A549 (cell line): Measurements from ENCODE around the gene ACIN1. TPM values are rescaled to one million over a fixed set of nuclear protein-coding genes. Genes with fewer than 3 reads are reported as not detected.
A peak's percentile ranks its signal among the peaks of the same experiment; 100 is the strongest.

ENCODE experiments used
- ATAC-seq, 2 experiments: fragments of 200-7000 bp in 1 of 2; fragments of >200 bp in 1 of 2; cut with Nextera tagmentation in 1 of 2; cut with Tn5 transposase in 1 of 2; 3 replicates each; pipeline versions ENCODE4 v1.8.0 to v1.9.1; 2018 to 2020; ENCODE audit warnings: mild to moderate bottlenecking in 1 of 2, moderate library complexity in 1 of 2
- CTCF ChIA-PET: fragments of 300-600 bp; sonication (Branson Sonifier 250); formaldehyde crosslinking; extraction: SDS; loops from one replicate; lab custom pipeline; 2021; ENCODE audit warnings: antibody characterized with exemption, inconsistent platforms; lab: Yijun Ruan, JAX
- POLR2A ChIA-PET: fragments of 350-600 bp; formaldehyde crosslinking; extraction: SDS; loops from one replicate; lab custom pipeline; 2021; ENCODE audit warnings: antibody characterized with exemption, inconsistent platforms; lab: Yijun Ruan, JAX
- DNase-seq, 2 experiments: peaks; one replicate each; pipeline versions ENCODE4 v3.0.0 to v3.0.0-alpha.2; 2011 to 2016; ENCODE audit warnings: low read depth in 1 of 2, low spot score in 1 of 2
- FAIRE-seq: peaks from 2 replicates; lab custom pipeline; 2011; peaks lifted over from hg19 to GRCh38; lab: Jason Lieb, UNC
- H3K27ac ChIP-seq, 2 experiments: fragments of >200 bp; sonication (Bioruptor Twin); formaldehyde crosslinking; 3 replicates each; pipeline ENCODE4 v1.5.1; 2016 to 2017
- H3K4me1 ChIP-seq: fragments of >200 bp; sonication (Bioruptor Twin); formaldehyde crosslinking; 3 replicates; pipeline ENCODE4 v1.6.1; 2016
- H3K4me2 ChIP-seq: fragments of >200 bp; sonication (Bioruptor Twin); formaldehyde crosslinking; 3 replicates; pipeline ENCODE4 v1.6.1; 2016
- H3K4me3 ChIP-seq: fragments of >200 bp; sonication (Bioruptor Twin); formaldehyde crosslinking; 3 replicates; pipeline ENCODE4 v1.5.1; 2016
- H3K9me3 ChIP-seq: fragments of >200 bp; sonication (Bioruptor Twin); formaldehyde crosslinking; 3 replicates; pipeline ENCODE4 v1.6.1; 2016
- CHD4 ChIP-seq: fragments of 200-600 bp; sonication (generic); IDR thresholded peaks from 2 replicates; pipeline ENCODE4 v1.6.1; 2016; ENCODE audit warnings: antibody characterized with exemption, mild to moderate bottlenecking, borderline replicate concordance
- EHF ChIP-seq: fragments of 250-450 bp; sonication (Bioruptor Pico); IDR thresholded peaks from 2 replicates; pipeline ENCODE4 v1.5.0; 2020; ENCODE audit warnings: mild to moderate bottlenecking
- ELK1 ChIP-seq: fragments of 150-350 bp; IDR thresholded peaks from 2 replicates; pipeline ENCODE4 v1.6.1; 2014; ENCODE audit warnings: low read depth, mild to moderate bottlenecking, low read length
- EP300 ChIP-seq, 2 experiments: fragments of >200 bp; sonication (Bioruptor Twin); formaldehyde crosslinking; IDR thresholded peaks; 2 replicates in 1 of 2; 3 replicates in 1 of 2; pipeline ENCODE4 v1.6.1; 2016 to 2017
- ESRRA ChIP-seq: fragments of 150-350 bp; IDR thresholded peaks from 2 replicates; pipeline ENCODE4 v1.6.1; 2014; ENCODE audit warnings: mild to moderate bottlenecking, low read length, borderline replicate concordance
- FOXS1 ChIP-seq: fragments of 250-450 bp; sonication (Bioruptor Pico); IDR thresholded peaks from 2 replicates; pipeline ENCODE4 v1.5.0; 2020; ENCODE audit warnings: mild to moderate bottlenecking, moderate library complexity
- HOXB13 ChIP-seq: fragments of 250-450 bp; sonication (Bioruptor Pico); IDR thresholded peaks from 2 replicates; pipeline ENCODE4 v1.5.0; 2020; ENCODE audit warnings: low read depth, mild to moderate bottlenecking, moderate library complexity
- HOXB5 ChIP-seq: fragments of 250-450 bp; sonication (Bioruptor Pico); IDR thresholded peaks from 2 replicates; pipeline ENCODE4 v1.5.0; 2020; ENCODE audit warnings: mild to moderate bottlenecking, moderate library complexity
- MAZ ChIP-seq: fragments of 150-350 bp; IDR thresholded peaks from 2 replicates; pipeline ENCODE4 v1.6.1; 2014; ENCODE audit warnings: antibody characterized with exemption, low read depth, low read length, borderline replicate concordance
- MYC ChIP-seq: IDR thresholded peaks from 2 replicates; pipeline ENCODE4 v1.6.1; 2012; ENCODE audit warnings: mild to moderate bottlenecking, inconsistent platforms, low read length, improper control_type of control experiment, borderline replicate concordance
- PHF8 ChIP-seq: fragments of 200-600 bp; sonication (generic); IDR thresholded peaks from 2 replicates; pipeline ENCODE4 v1.6.1; 2016; ENCODE audit warnings: low read depth, mild to moderate bottlenecking, antibody characterized with exemption, moderate library complexity, borderline replicate concordance
- POLR2AphosphoS2 ChIP-seq: conservative IDR thresholded peaks from 2 replicates; pipeline ENCODE4 v1.6.1; 2012; ENCODE audit warnings: low read length, improper control_type of control experiment, inconsistent platforms
- RARB ChIP-seq: fragments of 250-450 bp; sonication (Bioruptor Pico); IDR thresholded peaks from 2 replicates; pipeline ENCODE4 v1.8.0; 2021; ENCODE audit warnings: mild to moderate bottlenecking, moderate library complexity
- RNF2 ChIP-seq: fragments of 200-600 bp; sonication (generic); IDR thresholded peaks from 2 replicates; pipeline ENCODE4 v1.6.1; 2016; ENCODE audit warnings: low read depth, mild to moderate bottlenecking, antibody characterized with exemption, moderate library complexity, borderline replicate concordance
- TFCP2L1 ChIP-seq: fragments of 250-450 bp; sonication (Bioruptor Pico); IDR thresholded peaks from 2 replicates; pipeline ENCODE4 v1.5.0; 2021; ENCODE audit warnings: mild to moderate bottlenecking
- TP53 ChIP-seq: fragments of 250-450 bp; sonication (Bioruptor Pico); IDR thresholded peaks from 2 replicates; pipeline ENCODE4 v1.5.0; 2021; ENCODE audit warnings: mild to moderate bottlenecking, moderate library complexity
- ZSCAN20 ChIP-seq: fragments of 250-450 bp; sonication (Bioruptor Pico); IDR thresholded peaks from 2 replicates; pipeline ENCODE4 v1.8.0; 2022; ENCODE audit warnings: mild to moderate bottlenecking, moderate library complexity
- WGBS: methylation state at CpG from one replicate; pipeline ENCODE4 v1.1.6; 2017; ENCODE audit errors: missing lambda C conversion rate; 5-methylcytosine and 5-hydroxymethylcytosine counted together
- polyA plus RNA-seq, 4 experiments: library from polyadenylated mRNA; depleted of rRNA in 3 of 4; stranded (reverse); fragments of >200 nt; fragmentation: RNase III in 1 of 4; extraction: RNeasy Plus Mini Kit Qiagen cat#74134 plus additional on column Dnase treatment in 1 of 4; gene quantifications; 2 replicates in 3 of 4; 3 replicates in 1 of 4; pipeline ENCODE4 v1.2.3, GENCODE V29; 2011 to 2017
- TF ChIP-seq, protein P1 (sequence below): fragments of 250-450 bp; sonication (Bioruptor Pico); IDR thresholded peaks from 2 replicates; pipeline ENCODE4 v1.5.0; 2021; ENCODE audit warnings: mild to moderate bottlenecking, moderate library complexity, borderline replicate concordance

The ACIN1 gene
- polyA plus RNA-seq, 2 of the 4 experiments (the other 2 are of a cell fraction): 140 to 147 TPM

DNA sequence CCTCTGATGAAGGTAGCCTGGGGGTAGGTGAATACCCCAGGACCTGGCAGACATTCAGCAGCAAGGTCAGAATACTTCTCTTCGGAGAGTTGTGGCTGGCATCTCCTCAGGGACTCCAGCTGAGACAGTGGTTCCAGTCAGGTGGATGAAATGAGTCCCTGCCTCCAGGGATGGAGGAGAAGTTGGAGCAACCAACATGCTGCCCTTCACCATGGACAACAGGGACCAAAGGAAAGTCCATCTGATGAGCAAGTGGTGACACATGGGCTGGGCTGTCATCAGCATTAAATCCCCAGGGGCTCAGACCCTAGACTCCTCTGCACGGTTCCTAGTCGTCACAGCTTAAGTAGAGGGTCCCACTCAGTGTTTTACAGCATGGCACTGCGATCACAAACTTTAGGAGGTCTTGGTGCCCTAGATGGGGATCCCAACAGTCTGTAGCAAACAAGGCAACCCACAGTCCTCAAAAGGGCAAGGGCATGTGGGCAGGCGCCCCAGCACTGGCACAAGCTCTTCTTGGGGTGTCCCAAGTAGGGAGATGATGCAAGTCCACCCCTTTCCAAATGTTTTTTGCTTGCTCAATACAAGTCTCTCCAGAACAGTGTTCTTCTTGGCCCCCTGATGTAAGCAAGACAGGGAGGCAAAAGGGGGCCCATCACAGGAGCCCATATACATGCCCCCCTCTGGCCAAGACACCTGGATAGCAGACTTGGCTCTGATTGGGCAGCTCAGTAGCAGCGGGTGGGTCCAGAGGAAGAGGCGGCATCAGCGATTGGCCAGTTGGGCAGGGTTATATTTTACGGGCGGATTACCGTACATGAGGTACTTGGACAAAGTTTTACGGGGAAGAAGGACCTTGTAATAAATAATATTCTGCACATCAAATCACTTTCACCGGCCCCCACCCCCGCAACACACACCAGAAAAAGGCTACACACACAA lies 26.8 kb downstream of the ACIN1 start:
- Histone ChIP-seq H3K4me3 (no peak overlapping the region), H3K27ac (0 out of 6 replicates have a peak overlapping the region, but pooled peaks of 1 of the 2 experiments have one; percentile 34), H3K4me2 (peak overlapping the region; percentile 44), H3K9me3 (no peaks in the 10 kb centered on the region), H3K4me1 (peaks cover 33% of the 10 kb centered on the region)
- peak in 1 of 2 experiments; percentile 46; a peak in 3 of 6 replicates for ATAC-seq
- POLR2A ChIA-PET: interaction anchor here (0.5 to 1.6 kb wide), 5 partner anchors 10 to 1599 kb away, joined by 3 to 21 read pairs (median 4); partner anchors contain the start of genes ACIN1, BCL2L2 and C14orf119
- no peak for DNase-seq
- TF ChIP-seq MAZ (no peak), TP53 (CRISPR knock-in tag) (no peak), PHF8 (no peak), FOXS1 (CRISPR knock-in tag) (no peak), CHD4 (no peak), ELK1 (no peak), RARB (no peak), ZSCAN20 (CRISPR knock-in tag) (no peak), MYC (no peak), HOXB5 (CRISPR knock-in tag) (no peak)
- no peak for FAIRE-seq
- 72% methylated on average over 14 of the region's 14 CpGs for WGBS
- CTCF ChIA-PET: interaction anchor here (0.5 to 33.8 kb wide), 42 partner anchors 9 to 511 kb away, joined by 3 to 1206 read pairs (median 5); partner anchors contain the start of genes ACIN1, AJUBA, C14orf119 and CDH24

DNA sequence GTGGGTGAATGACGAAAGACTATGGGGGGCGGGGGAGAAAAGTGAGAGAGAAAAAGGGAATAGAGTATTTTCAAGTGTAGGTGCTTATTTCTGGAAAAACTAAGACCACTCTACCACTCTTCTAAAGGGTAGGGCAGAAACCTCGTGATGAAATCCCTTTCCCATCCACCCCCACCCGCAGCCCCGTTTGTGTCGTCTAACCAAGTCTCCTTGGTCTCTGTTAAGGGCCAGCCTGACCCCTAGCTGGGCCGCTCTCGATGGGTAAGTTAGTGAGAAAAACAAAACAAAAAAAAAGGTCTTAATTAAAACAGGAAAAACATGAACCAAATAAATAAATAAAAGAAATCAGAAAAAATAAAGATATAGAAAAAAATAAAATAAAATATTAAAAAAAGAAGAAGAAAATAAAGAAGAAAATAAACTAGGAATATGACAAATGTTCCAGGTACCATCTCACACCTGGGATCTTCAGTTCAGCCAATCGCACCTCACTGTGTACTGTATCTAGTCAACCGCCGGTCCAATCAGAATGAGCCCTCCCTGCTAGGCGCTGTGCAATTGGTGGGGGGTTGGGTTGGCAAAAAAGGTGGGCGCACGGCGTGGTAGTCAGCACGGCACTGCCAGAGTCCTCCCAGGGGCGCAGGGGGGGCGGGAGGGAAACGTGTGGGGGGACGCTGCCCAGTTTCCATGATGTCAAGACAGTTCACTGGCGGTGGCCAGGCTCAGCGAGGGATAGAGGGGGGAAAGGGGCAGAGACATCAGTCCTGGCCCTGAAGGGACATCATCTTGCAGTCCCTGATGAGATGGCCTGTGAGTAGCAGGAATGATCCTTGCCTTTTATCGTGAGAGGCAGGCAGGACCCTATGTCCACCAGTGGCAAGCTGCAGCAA lies 27.8 kb downstream of the ACIN1 start:
- Histone ChIP-seq H3K4me2 (no peak overlapping the region), H3K4me3 (no peak overlapping the region), H3K9me3 (no peaks in the 10 kb centered on the region), H3K27ac (no peak overlapping the region), H3K4me1 (peaks cover 40% of the 10 kb centered on the region)
- FAIRE-seq (no peak), ATAC-seq (no peak), DNase-seq (no peak)
- ChIA-PET POLR2A (no interaction called here), CTCF (interaction anchor here (1.2 to 33.8 kb wide), 14 partner anchors 8 to 510 kb away, joined by 3 to 1206 read pairs (median 22); partner anchors contain the start of genes ACIN1, AJUBA, C14orf119 and CDH24)
- 93% methylated on average over 19 of the region's 23 CpGs for WGBS
- no peak for TF ChIP-seq EHF
- no peak for TF ChIP-seq RNF2
- no peak for TF ChIP-seq PHF8
- TF ChIP-seq EP300 (IDR thresholded peaks at IDR 0.05): no peak
- TF ChIP-seq RARB: no peak
- no peak for TF ChIP-seq HOXB5 (CRISPR knock-in tag)
- TF ChIP-seq, protein P1, sequence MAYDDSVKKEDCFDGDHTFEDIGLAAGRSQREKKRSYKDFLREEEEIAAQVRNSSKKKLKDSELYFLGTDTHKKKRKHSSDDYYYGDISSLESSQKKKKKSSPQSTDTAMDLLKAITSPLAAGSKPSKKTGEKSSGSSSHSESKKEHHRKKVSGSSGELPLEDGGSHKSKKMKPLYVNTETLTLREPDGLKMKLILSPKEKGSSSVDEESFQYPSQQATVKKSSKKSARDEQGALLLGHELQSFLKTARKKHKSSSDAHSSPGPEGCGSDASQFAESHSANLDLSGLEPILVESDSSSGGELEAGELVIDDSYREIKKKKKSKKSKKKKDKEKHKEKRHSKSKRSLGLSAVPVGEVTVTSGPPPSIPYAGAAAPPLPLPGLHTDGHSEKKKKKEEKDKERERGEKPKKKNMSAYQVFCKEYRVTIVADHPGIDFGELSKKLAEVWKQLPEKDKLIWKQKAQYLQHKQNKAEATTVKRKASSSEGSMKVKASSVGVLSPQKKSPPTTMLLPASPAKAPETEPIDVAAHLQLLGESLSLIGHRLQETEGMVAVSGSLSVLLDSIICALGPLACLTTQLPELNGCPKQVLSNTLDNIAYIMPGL (CRISPR knock-in tag): no peak
- no peak for TF ChIP-seq ELK1
- no peak for TF ChIP-seq ESRRA
- no peak for TF ChIP-seq POLR2AphosphoS2
- TF ChIP-seq HOXB13 (CRISPR knock-in tag): no peak
- no peak for TF ChIP-seq TFCP2L1 (CRISPR knock-in tag)
- TF ChIP-seq, all 56 proteins: peak for 0
